Renal cortex interstitium (tissue), 3 donors: ENCODE results near the gene MEGF6. TPM values are rescaled to one million over a fixed set of nuclear protein-coding genes. Genes with fewer than 3 reads are reported as not detected.

Source experiments
- polyA plus RNA-seq, 3 donors: library from polyadenylated mRNA; unstranded; fragments of 120-200 nt; gene quantifications; one replicate each; pipeline ENCODE4 v1.2.1, GENCODE V29; 2013; ENCODE audit not compliant: insufficient read length in 3 of 3

The MEGF6 gene
- polyA plus RNA-seq, 3 donors, result 8.5 to 15.3 (median 14.6) TPM

Other genes with a start within 250 kb of the MEGF6 start
- 10 to 100 TPM; 15.8 to 28.0 (median 18.3) TPM for gene ARHGEF16, start 156.8 kb downstream of the MEGF6 start, polyA plus RNA-seq
- 10 to 100 TPM; 42.9 to 44.1 (median 43.2) TPM for gene TPRG1L, start 13.5 kb upstream of the MEGF6 start, polyA plus RNA-seq
- gene WRAP73, start 38.6 kb upstream of the MEGF6 start, polyA plus RNA-seq, result 10 to 100 TPM; 16.1 to 24.3 (median 19.0) TPM
- under 1 TPM; 0.37 to 0.73 (median 0.73) TPM for gene TP73, start 41.0 kb upstream of the MEGF6 start, polyA plus RNA-seq
- gene CCDC27, start 140.9 kb upstream of the MEGF6 start, polyA plus RNA-seq, result under 1 TPM; 0.31 to 0.59 (median 0.32) TPM
- 10 to 100 TPM; 10.2 to 24.0 (median 21.7) TPM for gene SMIM1, start 161.2 kb upstream of the MEGF6 start, polyA plus RNA-seq
- gene LRRC47, start 185.0 kb upstream of the MEGF6 start, polyA plus RNA-seq, result 10 to 100 TPM; 63.9 to 68.1 (median 66.4) TPM
- 10 to 100 TPM; 38.0 to 50.6 (median 41.0) TPM for gene CEP104, start 245.7 kb upstream of the MEGF6 start, polyA plus RNA-seq
- gene DFFB, start 246.0 kb upstream of the MEGF6 start, polyA plus RNA-seq, result 1 to 10 TPM; 7.8 to 9.5 (median 7.9) TPM